ENCODE data around the gene RASSF1. TPM values are rescaled to one million over a fixed set of nuclear protein-coding genes. Genes with fewer than 3 reads are reported as not detected.

The RASSF1 gene
- total and polyA plus RNA-seq, 2 of the 4 experiments (the other 2 are of a cell fraction): 17.4 to 53.4 TPM

DNA sequence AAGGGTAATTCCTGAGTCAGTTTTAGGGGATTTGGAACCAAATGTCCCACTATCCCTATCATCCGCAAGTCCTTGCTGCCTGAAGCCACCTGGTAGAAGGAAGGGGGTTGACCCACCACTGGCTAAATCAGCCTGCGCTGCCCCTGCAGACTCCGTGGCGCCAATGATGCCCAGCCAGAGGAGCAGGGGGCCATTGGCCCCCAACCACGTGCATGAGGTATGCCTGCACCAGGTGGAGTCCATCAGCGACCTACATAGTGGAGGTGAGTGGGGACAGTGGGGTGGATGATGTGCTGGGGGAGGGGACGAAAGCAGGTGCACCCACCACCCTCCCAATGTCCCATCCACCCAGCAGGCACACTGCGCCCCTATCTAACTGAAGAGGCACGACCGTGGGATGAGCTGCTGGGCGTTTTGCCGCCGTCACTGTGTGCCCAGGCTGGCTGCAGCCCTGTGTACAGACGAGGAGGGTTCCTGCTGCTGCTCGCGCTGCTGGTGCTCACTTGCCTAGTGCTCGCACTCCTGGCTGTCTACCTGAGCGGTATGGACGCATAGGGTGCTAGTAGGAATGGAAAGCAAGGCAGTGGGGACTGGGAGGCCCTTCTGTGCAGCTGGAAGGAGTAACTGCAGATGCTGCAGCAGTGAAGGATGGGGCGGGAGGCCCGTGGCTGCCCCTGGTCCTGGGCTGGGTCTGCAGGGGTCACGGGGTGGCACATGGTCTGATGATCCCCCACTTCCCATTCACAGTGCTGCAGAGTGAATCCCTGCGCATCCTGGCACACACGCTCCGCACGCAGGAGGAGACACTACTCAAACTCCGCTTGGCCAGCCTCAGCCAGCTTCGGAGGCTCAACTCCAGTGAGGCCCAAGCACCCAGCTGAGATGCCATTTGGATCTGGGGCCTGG lies 54.1 kb downstream of the RASSF1 start:
- no peak overlapping the region for H3K23ac ChIP-seq (ENCODE audit: low read depth, low read length)
- H3K4ac ChIP-seq (ENCODE audit: low read depth, low read length): no peak overlapping the region
- no peak overlapping the region for H3K27ac ChIP-seq (ENCODE audit: insufficient read depth, low read length)
- peaks cover 34% of the 10 kb centered on the region for H3K36me3 ChIP-seq (ENCODE audit: control insufficient read depth, insufficient read depth, low read length)
- no peaks in the 10 kb centered on the region; the same call in 1 of the 2 replicates for H3K9me1 ChIP-seq (ENCODE audit: insufficient read depth, low read length)
- no peak for ATAC-seq (ENCODE audit: low read depth)
- intact Hi-C loops (cut with micrococcal nuclease) (no loop called here), in situ Hi-C loops (cut with MboI; ENCODE audit: low sequenced_read_pairs) (no loop called here), dilution Hi-C loops (cut with HindIII; ENCODE audit: low sequenced_read_pairs, unreplicated experiment) (no loop called here)
- H4K8ac ChIP-seq (ENCODE audit: low read depth in 2 of 2, low read length in 2 of 2): no peak overlapping the region
- H3K14ac ChIP-seq (replicated peaks; ENCODE audit: low read depth, low read length): no peak overlapping the region
- no peaks in the 10 kb centered on the region for H3K9me3 ChIP-seq (ENCODE audit: control insufficient read depth, insufficient read depth, low read length)
- no peak overlapping the region for H3K4me2 ChIP-seq (ENCODE audit: low read depth, low read length)
- no peaks in the 10 kb centered on the region for H3K27me3 ChIP-seq (ENCODE audit: control insufficient read depth, insufficient read depth, low read length)
- no TSS peak for BruUV-seq (replicated peaks)
- H4K91ac ChIP-seq (ENCODE audit: insufficient read depth, low read depth, low read length): no peak overlapping the region
- WGBS, 2 experiments (ENCODE audit: extremely low coverage in 2 of 2, insufficient read length in 1 of 2): 94% methylated on average over 12 of the region's 28 CpGs; no CpG with 5 or more reads in 1 of the 2 experiments
- H3K4me3 ChIP-seq (ENCODE audit: insufficient read depth, low read depth, low read length): no peak overlapping the region
- no peak overlapping the region for H2BK120ac ChIP-seq (ENCODE audit: low read depth, low read length)
- H4K5ac ChIP-seq (ENCODE audit: low read depth, low read length): no peak overlapping the region
- no peak overlapping the region for H3K18ac ChIP-seq (ENCODE audit: low read depth, low read length)
- H2BK5ac ChIP-seq (ENCODE audit: low read depth, low read length, poor library complexity, severe bottlenecking): no peak overlapping the region
- H3K4me1 ChIP-seq (ENCODE audit: control insufficient read depth, insufficient read depth, low read length): peaks cover 3% of the 10 kb centered on the region
- no peak overlapping the region for H2BK15ac ChIP-seq (ENCODE audit: low read depth, low read length)
- H2AK5ac ChIP-seq (ENCODE audit: low read depth, low read length): no peak overlapping the region
- H4K20me1 ChIP-seq (ENCODE audit: insufficient read depth, low read length): no peaks in the 10 kb centered on the region; the same call in 1 of the 2 replicates
- H3K79me1 ChIP-seq (ENCODE audit: low read depth in 1 of 2, low read length in 2 of 2): peaks cover 12 to 24% of the 10 kb centered on the region in 2 experiments
- no peak overlapping the region for H3K56ac ChIP-seq (ENCODE audit: extremely low read depth, insufficient read depth, low read length)
- H2BK20ac ChIP-seq (ENCODE audit: low read depth, low read length): no peak overlapping the region
- ChIA-PET CTCF (no interaction called here), POLR2A (ENCODE audit: unreplicated experiment) (no interaction called here)
- no peak overlapping the region for H3K9ac ChIP-seq (ENCODE audit: low read depth, low read length)
- H2AK9ac ChIP-seq (replicated peaks; ENCODE audit: low read depth, low read length, poor library complexity): no peak overlapping the region
- no peak overlapping the region for H2AFZ ChIP-seq (replicated peaks; ENCODE audit: low read length, poor library complexity)
- DNase-seq: no peak
- no peak for TF ChIP-seq RAD21 (IDR thresholded peaks at IDR 0.05; ENCODE audit: low read length)
- TF ChIP-seq MXI1 (IDR thresholded peaks at IDR 0.05; ENCODE audit: borderline replicate concordance, low read depth, low read length): no peak
- no peak for TF ChIP-seq CEBPB (IDR thresholded peaks at IDR 0.05; ENCODE audit: low read depth, low read length)
- no peak for TF ChIP-seq CHD1 (IDR thresholded peaks at IDR 0.05; ENCODE audit: low read depth, low read length)
- no peak for TF ChIP-seq BHLHE40 (IDR thresholded peaks at IDR 0.05; ENCODE audit: low read depth, low read length)
- TF ChIP-seq, protein P1, sequence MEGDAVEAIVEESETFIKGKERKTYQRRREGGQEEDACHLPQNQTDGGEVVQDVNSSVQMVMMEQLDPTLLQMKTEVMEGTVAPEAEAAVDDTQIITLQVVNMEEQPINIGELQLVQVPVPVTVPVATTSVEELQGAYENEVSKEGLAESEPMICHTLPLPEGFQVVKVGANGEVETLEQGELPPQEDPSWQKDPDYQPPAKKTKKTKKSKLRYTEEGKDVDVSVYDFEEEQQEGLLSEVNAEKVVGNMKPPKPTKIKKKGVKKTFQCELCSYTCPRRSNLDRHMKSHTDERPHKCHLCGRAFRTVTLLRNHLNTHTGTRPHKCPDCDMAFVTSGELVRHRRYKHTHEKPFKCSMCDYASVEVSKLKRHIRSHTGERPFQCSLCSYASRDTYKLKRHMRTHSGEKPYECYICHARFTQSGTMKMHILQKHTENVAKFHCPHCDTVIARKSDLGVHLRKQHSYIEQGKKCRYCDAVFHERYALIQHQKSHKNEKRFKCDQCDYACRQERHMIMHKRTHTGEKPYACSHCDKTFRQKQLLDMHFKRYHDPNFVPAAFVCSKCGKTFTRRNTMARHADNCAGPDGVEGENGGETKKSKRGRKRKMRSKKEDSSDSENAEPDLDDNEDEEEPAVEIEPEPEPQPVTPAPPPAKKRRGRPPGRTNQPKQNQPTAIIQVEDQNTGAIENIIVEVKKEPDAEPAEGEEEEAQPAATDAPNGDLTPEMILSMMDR (conservative IDR thresholded peaks at IDR 0.05; ENCODE audit: low read depth, low read length): no peak
- no peak for TF ChIP-seq NFE2L2 (IDR thresholded peaks at IDR 0.05; ENCODE audit: low read depth, low read length)
- TF ChIP-seq FOS (IDR thresholded peaks at IDR 0.05; ENCODE audit: low read depth, low read length): no peak
- TF ChIP-seq SMC3 (IDR thresholded peaks at IDR 0.05; ENCODE audit: low read depth, low read length): no peak
- TF ChIP-seq RFX5 (IDR thresholded peaks at IDR 0.05; ENCODE audit: low read depth, low read length): no peak
- no peak for TF ChIP-seq USF2 (IDR thresholded peaks at IDR 0.05; ENCODE audit: low read depth, low read length)
- TF ChIP-seq ELK1 (IDR thresholded peaks at IDR 0.05; ENCODE audit: borderline replicate concordance, low read depth, low read length): no peak
- TF ChIP-seq RCOR1 (IDR thresholded peaks at IDR 0.05; ENCODE audit: insufficient replicate concordance, low read length): no peak
- no peak for TF ChIP-seq POLR2A (IDR thresholded peaks at IDR 0.05; ENCODE audit: low read depth, low read length)
- TF ChIP-seq MAFK (IDR thresholded peaks at IDR 0.05; ENCODE audit: low read depth, low read length): no peak

Measured in IMR-90 (cell line).